ENCODE data around the gene SYT17.
"Not testable (repeated sequence)": the region's sequence is repeated elsewhere in the genome, so short reads cannot be mapped to it uniquely, and the experiment has no call there.

Gene SYT17

GRCh38 chr16:19174478-19174877, 6.4 kb downstream of the SYT17 start:
- no peak for DNase-seq (ENCODE audit: low read depth)

- DNase-seq (ENCODE audit: low read depth), result no peak
These were observed 7.6 kb downstream of the SYT17 start for GRCh38 chr16:19175492-19176262.

- DNase-seq (ENCODE audit: low read depth), result no peak
These were observed 9.2 kb downstream of the SYT17 start for GRCh38 chr16:19177111-19177739.

GRCh38 chr16:19179546-19180490, 11.8 kb downstream of the SYT17 start:
- no peak for DNase-seq (ENCODE audit: low read depth)

- no peak for DNase-seq (ENCODE audit: low read depth)
These were observed 12.7 kb downstream of the SYT17 start for GRCh38 chr16:19180741-19181140.

- no peak for DNase-seq (ENCODE audit: low read depth)
These were observed 14.4 kb downstream of the SYT17 start for GRCh38 chr16:19182481-19182880.

- no peak for DNase-seq (ENCODE audit: low read depth)
These were observed 15.1 kb downstream of the SYT17 start for GRCh38 chr16:19183187-19183586.

- DNase-seq (ENCODE audit: low read depth), result no peak
These were observed 16.9 kb downstream of the SYT17 start for GRCh38 chr16:19184823-19185509.

GRCh38 chr16:19185510-19185851, 17.4 kb downstream of the SYT17 start:
- DNase-seq (ENCODE audit: low read depth), result no peak

- no peak for DNase-seq (ENCODE audit: low read depth)
These were observed 18.4 kb downstream of the SYT17 start for GRCh38 chr16:19186408-19186807.

- DNase-seq (ENCODE audit: low read depth), result not testable (repeated sequence)
These were observed 19.9 kb downstream of the SYT17 start for GRCh38 chr16:19187961-19188360.

- DNase-seq (ENCODE audit: low read depth), result no peak
These were observed 20.4 kb downstream of the SYT17 start for GRCh38 chr16:19188406-19188805.

- DNase-seq (ENCODE audit: low read depth), result no peak
These were observed 24.8 kb downstream of the SYT17 start for GRCh38 chr16:19192865-19193264.

- DNase-seq (ENCODE audit: low read depth), result no peak
These were observed 28.8 kb downstream of the SYT17 start for GRCh38 chr16:19196871-19197270.

GRCh38 chr16:19203374-19203966, 35.4 kb downstream of the SYT17 start:
- DNase-seq (ENCODE audit: low read depth), result no peak

- DNase-seq (ENCODE audit: low read depth), result no peak
These were observed 42.4 kb downstream of the SYT17 start for GRCh38 chr16:19210280-19210924.

- DNase-seq (ENCODE audit: low read depth), result no peak
These were observed 42.9 kb downstream of the SYT17 start for GRCh38 chr16:19210968-19211367.

- DNase-seq (ENCODE audit: low read depth), result no peak
These were observed 44.0 kb downstream of the SYT17 start for GRCh38 chr16:19212059-19212458.

GRCh38 chr16:19213885-19214284, 45.8 kb downstream of the SYT17 start:
- DNase-seq (ENCODE audit: low read depth), result no peak

GRCh38 chr16:19215705-19216104, 47.7 kb downstream of the SYT17 start:
- no peak for DNase-seq (ENCODE audit: low read depth)

- DNase-seq (ENCODE audit: low read depth), result no peak
These were observed 50.5 kb downstream of the SYT17 start for GRCh38 chr16:19218581-19218980.
